NCI-H1048 (cell line): Measurements from ENCODE around the gene F8.
"Not testable (repeated sequence)": the region's sequence is repeated elsewhere in the genome, so short reads cannot be mapped to it uniquely, and the experiment has no call there.

Source experiments
- DNase-seq: peaks from one replicate; lab custom pipeline; 2025; lab: John Stamatoyannopoulos, UW

F8 gene

DNA sequence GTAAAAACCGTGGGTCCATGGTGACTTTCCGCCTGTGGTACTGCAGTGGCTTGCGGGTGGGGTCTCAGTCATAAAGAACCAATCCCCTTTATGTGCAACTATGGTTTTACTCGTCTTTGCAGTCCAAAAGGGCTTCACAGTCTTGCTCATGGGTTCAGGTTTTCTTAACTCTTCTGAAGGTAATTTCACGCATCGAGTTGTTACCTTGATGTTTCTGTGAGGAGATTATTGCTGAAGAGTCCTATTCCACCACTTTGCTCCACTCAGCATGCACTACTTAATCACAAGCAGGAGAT is 41.5 kb downstream of the F8 start:
- DNase-seq = no peak

DNA sequence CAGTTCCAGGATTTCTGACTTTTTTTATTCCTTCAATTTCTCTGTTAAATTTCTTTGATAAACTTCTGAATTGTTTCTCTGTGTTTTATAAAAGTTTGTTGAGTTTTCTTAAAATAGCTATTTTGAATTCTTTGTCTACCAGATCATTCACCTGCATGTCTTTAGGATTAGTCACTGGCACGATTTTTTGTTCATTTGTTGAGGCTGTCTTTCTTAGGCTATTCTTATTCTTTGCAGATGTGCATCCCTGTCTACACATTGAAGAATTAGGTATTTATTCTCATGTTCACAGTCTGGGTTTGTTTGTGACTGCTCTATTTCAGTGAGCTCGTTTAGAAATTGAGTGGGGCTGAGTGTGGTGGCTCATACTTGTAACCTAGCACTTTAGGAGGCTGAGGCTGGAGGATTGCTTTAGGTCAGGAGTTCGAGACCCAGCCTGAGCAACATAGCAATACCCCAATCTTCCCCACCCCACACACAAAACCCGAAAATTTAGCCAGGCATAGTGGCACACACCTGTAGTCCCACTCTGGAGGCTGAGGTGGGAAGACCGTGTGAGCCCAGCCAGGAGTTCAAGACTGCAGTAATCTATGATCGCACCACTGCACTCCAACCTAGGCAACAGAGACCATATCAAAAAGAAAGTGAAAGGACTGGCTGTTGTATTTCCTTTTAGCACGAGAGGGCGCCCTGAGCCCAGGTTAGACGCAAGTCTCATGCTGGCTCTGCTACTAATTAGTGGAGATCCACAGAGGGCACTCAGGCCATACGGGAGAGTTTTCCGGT is 42.0 kb downstream of the F8 start:
- peak; percentile 19 for DNase-seq

DNA sequence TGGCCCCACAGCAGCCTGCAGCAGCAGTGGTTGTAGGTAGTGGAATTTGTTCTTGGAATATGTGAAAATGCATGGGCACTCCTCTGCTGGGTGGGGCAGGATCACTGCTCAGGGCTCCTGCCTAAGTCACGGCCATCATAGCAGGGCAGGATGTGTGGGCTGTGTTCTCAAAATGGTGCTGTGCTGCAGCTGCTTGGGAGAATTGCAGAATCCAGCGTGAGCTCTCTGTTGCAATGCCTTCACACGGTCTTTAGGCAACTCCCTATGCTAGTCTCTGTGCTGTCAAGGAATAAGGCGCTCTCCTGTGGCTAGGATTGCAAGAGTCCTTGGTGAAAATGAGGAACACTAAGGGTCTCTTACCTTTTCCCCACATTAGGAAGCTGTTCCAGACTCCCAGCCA is 42.9 kb downstream of the F8 start:
- no peak for DNase-seq

DNA sequence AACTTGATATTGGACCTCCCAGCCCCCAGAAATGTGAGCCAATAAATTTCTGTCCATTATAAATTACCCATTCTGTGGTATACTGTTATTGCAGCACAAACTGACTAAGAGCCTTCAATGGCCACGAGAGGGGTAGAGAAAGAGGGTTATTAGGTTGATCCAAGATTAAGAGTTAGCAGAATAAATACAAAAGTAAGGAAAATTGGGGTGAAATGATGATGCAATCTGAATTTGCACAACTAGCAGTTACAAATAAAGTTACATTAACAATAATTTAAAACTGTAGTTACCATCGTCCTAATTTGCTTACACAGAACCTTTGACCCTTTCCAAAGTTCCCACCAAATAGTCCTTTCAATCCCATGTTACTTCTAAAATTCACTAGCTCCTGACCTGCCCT is 54.2 kb downstream of the F8 start:
- DNase-seq = no peak

DNA sequence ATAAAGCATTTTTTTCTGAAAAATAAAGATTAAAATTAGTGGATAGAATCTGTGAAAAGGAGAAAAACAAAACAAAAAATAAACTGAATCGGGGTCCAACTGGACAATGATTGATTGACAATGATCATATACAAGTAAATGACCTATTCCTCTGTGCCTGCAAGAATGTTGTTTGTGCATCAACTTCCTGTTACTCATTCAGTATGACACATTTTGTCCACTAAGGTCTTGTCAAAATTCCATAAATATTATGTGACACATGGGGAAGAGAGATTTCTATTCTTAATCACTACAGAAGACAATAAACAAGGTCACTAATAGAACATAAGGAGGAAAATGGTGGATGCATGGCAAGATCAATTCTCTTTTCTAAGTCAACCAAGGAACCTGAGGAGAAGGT is 54.9 kb downstream of the F8 start:
- DNase-seq = no peak

DNA sequence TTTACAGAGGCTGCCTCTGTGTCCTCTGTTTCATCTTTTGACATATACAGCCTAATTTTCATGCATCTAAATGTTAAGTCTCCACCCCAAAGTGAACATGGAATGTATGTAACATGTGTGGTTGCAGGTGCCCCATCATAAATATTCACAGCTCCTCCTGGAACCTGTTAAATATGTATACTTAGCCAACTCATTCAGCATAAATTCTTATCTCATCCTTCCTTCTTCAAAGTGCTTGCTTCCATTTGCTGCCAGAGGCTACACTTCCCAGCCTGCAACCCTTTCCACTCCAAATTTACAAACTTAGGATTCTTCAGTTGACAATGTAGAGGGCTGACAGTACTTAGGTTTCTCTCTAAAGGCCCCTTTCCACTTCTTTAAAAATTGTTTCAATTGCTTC is 60.6 kb downstream of the F8 start:
- DNase-seq = no peak

DNA sequence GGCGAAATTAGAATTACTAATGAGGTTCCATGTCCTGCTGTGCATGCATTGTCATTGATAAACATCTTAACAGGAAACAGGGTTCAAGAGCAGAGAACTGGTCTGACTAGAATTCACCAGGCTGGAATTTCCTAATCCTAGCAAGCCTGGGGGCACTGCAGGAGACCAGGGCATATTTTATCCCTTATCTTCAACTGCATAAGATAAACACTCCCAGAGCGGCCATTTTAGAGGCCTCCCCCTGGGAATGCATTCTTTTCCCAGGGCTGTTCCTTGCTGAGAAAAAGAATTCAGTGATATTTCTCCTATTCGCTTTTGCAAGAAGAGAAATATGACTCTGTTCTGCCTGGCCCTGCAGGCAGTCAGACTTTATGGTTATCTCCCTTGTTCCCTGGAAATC is 66.7 kb downstream of the F8 start:
- not testable (repeated sequence) for DNase-seq

DNA sequence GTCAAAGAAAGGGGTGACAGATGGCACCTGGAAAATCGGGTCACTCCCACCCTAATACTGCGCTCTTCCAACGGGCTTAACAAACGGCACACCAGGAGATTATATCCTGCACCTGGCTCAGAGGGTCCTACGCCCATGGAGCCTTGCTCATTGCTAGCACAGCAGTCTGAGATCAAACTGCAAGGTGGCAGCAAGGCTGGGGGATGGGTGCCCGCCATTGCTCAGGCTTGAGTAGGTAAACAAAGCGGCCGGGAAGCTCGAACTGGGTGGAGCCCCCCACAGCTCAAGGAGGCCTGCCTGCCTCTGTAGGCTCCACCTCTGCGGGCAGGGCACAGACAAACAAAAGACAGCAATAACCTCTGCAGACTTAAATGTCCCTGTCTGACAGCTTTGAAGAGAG is 83.3 kb downstream of the F8 start:
- DNase-seq = not testable (repeated sequence)

DNA sequence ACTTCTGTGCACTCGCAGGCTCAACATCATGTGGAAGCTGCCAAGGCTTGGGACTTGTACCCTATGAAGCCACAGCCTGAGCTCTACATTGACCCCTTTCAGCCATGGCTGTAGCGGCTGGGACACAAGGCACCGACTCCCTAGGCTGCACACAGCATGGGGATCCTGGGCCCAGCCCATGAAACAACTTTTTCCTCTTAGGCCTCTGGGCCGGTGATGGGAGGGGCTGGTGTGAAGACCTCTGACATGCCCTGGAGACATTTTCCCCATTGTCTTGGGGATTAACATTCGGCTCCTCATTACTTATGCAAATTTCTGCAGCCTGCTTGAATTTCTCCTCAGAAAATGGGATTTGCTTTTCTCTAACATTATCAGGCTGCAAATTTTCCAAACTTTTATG is 97.8 kb downstream of the F8 start:
- DNase-seq = not testable (repeated sequence)

DNA sequence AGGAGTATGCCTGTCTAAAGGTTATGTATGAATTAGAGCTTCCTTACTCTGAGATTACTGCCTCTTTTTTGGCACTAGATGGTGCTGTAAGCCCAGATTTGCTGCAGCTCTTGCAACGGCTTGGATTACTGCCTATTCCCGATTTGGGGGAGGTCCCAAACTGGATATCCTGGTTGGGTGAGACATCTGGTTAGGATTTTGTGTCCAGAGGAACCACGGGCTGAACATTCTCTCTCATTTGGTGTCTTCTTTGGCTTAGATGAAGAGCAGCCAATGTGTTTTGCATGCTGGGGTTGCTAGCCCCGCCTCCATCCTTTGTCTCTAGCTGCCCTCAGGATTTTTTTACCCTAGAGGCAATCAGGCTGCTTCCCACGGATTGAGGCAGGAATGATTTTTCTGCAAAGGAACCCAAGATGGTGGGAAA is 104.5 kb downstream of the F8 start:
- DNase-seq = peak; percentile 35

DNA sequence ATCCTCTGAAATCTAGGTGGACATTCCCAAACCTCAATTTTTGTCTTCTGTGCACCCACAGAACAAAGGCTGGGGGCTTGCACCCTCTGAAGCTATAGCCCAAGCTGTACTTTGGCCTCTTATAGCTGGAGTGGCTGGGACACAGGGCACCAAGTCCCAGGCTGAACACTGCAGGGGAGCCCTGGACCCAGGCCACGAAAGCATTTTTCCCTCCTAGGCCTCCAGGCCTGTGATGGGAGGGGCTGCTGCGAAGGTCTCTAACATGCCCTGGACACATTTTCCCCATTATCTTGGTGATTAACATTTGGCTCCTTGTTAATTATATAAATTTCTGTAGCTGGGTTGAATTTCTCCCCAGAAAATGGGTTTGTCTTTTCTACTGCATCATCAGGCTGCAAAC is 108.5 kb downstream of the F8 start:
- no peak for DNase-seq

DNA sequence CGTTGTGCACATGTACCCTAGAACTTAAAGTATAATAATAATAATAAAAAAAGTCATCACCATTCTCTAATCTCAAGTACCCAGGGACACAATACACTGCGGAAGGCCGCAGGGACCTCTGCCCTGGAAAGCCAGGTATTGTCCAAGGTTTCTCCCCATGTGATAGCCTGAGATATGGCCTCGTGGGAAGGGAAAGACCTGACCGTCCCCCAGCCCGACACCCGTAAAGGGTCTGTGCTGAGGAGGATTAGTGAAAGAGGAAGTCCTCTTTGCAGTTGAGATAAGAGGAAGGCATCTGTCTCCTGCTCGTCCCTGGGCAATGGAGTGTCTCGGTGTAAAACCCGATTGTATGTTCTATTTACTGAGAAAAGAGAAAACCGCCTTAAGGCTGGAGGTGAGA is 112.0 kb downstream of the F8 start:
- not testable (repeated sequence) for DNase-seq

DNA sequence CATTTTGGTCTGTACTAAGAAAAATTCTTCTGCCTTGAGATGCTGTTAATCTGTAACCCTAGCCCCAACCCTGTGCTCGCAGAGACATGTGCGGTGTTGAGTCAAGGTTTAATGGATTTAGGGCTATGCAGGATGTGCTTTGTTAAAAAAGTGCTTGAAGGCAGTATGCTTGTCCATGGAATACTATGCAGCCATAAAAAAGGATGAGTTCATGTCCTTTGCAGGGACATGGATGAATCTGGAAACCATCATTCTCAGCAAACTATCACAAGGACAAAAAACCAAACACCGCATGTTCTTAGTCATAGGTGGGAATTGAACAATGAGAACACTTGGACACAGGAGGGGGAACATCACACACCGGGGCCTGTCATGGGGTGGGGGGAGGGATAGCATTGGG is 112.5 kb downstream of the F8 start:
- DNase-seq = not testable (repeated sequence)

DNA sequence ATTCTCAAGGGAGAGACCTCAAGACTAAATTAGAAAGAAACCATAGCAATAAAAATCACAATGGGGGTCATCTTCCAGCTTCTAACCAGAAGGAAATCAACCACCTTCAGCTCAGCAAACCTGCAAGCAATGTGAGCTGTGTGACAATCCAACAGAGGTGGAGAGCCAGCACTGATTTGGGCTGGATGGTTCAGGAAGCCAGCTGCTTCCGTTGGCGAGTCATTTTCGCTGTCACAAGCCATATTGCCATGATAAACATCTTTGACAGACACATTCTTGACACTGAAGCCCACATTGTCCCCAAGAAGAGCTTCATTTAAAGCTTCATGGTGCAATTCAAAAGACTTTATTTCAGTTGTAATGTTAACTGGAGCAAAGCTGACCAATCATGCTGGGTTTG is 113.7 kb downstream of the F8 start:
- no peak for DNase-seq

DNA sequence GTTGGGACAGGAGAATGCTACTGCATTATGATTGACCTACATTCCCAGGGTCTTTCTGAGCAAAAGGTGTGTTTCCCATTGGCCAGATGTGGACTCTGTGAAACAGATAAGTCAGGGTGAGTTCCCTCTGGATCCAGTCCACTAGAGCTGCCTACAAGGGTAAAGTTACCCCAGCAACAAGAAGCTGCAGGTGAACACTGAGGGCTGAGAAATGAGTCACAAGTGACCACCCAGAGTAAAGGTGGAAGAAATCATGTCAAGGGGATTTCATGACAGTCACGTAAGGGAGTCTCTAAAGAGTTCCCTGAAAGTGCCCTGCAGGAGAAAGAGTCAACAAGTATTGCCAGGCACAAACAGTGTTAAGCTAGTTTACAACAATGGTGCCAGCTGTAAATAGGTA is 120.1 kb downstream of the F8 start:
- DNase-seq = no peak

DNA sequence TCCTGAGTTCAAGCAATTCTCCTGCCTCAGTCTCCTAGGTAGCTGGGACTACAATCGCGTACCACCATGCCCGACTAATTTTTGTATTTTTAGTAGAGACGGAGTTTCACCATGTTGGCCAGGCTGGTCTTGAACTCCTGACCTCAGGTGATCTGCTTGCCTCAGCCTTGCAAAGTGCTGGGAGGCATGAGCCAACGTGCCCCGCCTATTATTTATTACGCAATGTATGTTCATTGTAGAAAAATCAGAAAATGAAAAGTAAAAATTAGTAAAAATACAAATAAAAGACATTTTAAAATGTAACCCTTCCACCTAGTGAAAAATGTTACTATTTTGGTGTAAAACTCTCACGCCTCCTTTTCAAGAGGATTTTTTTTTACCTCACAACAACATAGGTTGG is 122.2 kb downstream of the F8 start:
- DNase-seq = no peak

DNA sequence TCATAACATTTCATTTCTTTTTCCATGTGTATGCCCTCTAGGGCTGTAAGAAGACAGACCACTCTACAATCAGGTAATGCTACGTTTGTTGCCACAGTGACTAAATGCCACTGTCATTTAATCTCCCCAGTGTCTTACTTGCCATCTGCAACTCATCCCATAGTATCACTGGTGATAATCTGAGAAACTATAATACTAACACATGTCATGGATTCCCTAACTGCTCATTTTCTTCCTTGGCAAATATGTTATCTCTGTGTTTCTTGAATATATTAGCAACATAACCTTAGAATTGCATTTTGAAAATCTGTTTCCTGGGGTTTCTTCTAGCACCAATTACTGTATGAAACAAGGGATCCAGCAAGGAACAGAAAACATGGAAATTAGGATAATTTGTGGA is 130.2 kb downstream of the F8 start:
- DNase-seq = no peak

DNA sequence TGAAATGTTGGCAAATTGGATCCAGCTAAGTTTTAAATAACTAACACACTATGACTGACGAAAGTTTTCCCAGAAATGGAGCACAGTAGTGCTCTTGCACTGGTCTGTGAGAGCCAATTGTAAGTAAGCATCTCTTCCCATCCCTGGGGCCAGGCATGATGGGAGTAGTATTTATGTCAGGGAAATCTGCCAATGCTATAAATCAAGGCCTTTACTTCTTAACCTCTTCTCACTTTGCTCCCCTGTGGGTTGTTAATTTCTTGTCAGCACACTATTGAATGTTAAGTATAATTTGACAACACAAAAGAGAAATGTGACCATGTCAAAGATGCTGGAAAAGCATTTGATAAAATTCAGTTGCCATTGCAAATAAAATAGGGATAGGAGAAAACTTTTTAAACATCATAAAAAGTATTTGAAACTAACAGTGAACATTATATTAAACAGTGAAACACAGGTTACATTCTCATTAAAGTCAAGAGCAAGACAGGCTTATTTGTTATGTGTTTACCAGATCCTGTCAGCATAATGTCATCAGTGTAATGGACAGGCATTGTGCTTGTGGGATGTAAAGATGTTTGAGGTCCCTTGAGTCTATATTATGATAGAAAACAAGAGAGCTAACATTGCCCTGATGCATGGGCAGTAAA is 131.4 kb downstream of the F8 start:
- no peak for DNase-seq

DNA sequence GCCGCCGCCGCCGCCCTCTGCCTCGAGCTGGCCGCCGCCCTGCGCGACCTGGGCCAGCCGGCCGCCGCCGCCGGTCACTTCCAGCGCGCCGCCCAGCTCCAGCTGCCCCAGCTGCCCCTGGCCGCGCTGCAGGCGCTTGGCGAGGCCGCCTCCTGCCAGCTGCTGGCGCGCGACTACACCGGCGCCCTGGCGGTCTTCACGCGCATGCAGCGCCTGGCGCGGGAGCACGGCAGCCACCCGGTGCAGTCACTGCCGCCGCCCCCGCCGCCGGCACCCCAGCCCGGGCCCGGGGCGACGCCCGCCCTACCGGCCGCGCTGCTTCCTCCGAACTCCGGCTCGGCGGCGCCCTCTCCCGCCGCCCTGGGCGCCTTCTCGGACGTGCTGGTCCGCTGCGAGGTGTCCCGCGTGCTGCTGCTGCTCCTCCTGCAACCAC is 135.7 kb downstream of the F8 start:
- not testable (repeated sequence) for DNase-seq

DNA sequence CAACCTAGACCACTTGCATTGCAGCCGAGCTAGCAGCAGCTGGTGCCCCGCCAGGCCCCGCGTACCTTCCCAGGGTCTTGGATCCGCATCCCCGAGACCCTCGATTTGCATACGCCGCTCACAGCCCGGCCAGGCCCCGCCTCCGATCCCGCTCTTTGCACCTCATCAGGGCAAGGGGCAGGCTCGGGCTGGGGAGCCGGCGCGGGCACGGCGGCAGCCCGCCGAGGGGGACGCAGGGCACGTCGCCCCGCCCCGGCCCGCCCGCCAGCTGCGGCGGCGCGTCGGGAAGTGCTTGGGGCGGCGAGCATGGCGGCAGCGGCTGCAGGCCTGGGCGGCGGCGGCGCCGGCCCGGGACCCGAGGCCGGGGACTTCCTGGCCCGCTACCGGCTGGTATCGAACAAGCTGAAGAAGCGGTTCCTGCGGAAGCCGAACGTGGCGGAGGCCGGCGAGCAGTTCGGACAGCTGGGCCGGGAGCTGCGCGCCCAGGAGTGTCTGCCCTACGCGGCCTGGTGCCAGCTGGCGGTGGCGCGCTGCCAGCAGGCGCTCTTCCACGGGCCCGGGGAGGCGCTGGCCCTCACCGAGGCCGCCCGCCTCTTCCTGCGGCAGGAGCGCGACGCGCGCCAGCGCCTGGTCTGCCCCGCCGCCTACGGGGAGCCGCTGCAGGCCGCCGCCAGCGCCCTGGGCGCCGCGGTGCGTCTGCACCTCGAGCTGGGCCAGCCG is 136.3 kb downstream of the F8 start, which contains the start of gene F8A1:
Gene F8A1, plus strand, starts transcription at position 287 of the 720 bp plus-strand sequence. Its CDS starts 20 bp downstream, at position 307.
- DNase-seq = not testable (repeated sequence)

DNA sequence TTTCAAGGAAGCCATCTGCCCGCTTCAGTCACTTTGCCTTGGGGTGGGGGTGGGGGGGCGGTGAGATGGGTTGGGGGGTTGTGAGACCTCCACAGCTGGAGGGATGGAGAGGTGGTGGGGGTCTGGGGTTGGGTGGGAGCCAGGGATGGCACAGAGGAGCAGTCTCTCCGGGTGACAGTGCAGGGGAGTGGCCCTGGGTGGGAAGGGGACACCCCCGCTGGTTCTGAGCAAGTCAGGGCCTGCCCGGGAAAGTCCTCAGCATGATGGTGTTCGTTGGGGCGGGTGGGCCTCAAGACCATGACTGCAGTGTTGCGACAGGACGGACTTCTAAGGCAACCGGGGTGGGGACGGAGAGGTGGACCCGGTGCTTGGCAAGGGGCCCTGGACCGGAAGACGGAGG is 137.0 kb downstream of the F8 start:
- DNase-seq = not testable (repeated sequence)

DNA sequence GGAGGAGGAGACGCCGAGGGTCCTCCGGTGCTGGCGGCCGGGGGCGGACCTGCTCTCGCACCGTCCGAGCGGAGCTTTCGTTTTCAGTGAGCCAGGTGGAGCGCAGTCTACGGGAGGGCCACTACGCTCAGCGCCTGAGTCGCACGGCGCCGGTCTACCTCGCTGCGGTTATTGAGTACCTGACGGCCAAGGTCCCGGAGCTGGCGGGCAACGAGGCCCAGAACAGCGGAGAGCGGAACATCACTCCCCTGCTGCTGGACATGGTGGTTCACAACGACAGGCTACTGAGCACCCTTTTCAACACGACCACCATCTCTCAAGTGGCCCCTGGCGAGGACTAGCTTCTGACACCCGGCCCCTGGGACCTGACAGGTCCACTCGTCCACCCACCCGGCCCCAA is 137.5 kb downstream of the F8 start:
- DNase-seq = not testable (repeated sequence)

DNA sequence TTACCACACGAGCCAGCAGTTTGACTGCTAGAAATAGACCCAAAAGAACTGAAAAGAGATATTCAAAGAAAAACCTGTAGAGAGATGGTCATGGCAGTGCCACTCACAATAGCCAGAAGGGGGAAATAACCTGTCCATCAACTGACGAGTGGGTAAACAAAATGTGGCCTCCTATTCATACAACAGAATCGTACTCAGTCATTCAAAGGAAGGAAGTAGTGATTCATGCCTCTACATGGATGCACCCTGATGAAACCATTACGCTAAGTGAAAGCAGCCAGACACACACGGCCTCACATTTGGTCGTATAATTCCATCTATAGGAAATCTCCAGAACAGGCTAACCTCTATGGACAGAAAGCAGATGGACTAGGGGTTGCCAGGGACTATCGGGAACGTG is 138.5 kb downstream of the F8 start:
- not testable (repeated sequence) for DNase-seq
